Muscle of back (tissue), 11 donors: Measurements from ENCODE around the gene KISS1R. TPM values are rescaled to one million over a fixed set of nuclear protein-coding genes. Genes with fewer than 3 reads are reported as not detected.

ENCODE experiments used
- DNase-seq, 3 donors: peaks; one replicate each; pipeline versions ENCODE4 v3.0.0 to v3.0.0-alpha.2; 2013
- polyA plus RNA-seq, 10 donors: library from polyadenylated mRNA; unstranded; fragments of 120-200 nt; gene quantifications; one replicate each; pipeline ENCODE4 v1.2.1, GENCODE V29; 2013; ENCODE audit not compliant: insufficient read length in 10 of 10

The KISS1R gene
- polyA plus RNA-seq, 10 donors = not detected

- DNase-seq = peak in 1 of 3 donors; percentile 37
Measured at GRCh38 chr19:919199-920050, 2.3 kb downstream of the KISS1R start.

GRCh38 chr19:920051-920864, 3.1 kb downstream of the KISS1R start:
- DNase-seq = peak in 1 of 3 donors; percentile 49

- peak in 1 of 3 donors; percentile 51 for DNase-seq
Measured at GRCh38 chr19:924553-925086, 7.5 kb downstream of the KISS1R start.

GRCh38 chr19:925087-925525, 8.0 kb downstream of the KISS1R start:
- DNase-seq = no peak

- DNase-seq = peak; percentile 85 to 95 (median 90)
Measured at GRCh38 chr19:925526-926322, 8.6 kb downstream of the KISS1R start, which contains the start of gene ARID3A. Gene ARID3A, plus strand, starts transcription at chr19:926035. Its CDS starts 3,494 bp downstream, at chr19:929529.

DNA sequence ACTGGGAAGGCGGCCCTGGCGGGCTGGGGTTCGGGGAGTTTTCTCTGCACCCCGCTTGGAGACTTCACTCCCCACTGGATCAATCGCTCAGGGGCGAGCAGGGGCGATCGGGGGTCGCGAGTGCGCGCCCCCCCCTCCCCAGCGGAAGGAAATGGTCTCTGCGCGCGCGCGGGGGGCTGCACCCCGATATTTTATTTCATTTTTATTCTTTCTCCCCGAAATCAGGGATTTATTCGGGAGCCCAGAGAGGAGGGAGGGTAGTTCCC, 9.1 kb downstream of the KISS1R start:
- peak in 1 of 3 donors; percentile 60 for DNase-seq

GRCh38 chr19:926589-927350, 9.6 kb downstream of the KISS1R start:
- peak in 2 of 3 donors; percentile 60 to 72 for DNase-seq

- no peak for DNase-seq
Measured at GRCh38 chr19:927351-927779, 10.2 kb downstream of the KISS1R start.

- DNase-seq = no peak
Measured at GRCh38 chr19:927780-928401, 10.8 kb downstream of the KISS1R start.

DNA sequence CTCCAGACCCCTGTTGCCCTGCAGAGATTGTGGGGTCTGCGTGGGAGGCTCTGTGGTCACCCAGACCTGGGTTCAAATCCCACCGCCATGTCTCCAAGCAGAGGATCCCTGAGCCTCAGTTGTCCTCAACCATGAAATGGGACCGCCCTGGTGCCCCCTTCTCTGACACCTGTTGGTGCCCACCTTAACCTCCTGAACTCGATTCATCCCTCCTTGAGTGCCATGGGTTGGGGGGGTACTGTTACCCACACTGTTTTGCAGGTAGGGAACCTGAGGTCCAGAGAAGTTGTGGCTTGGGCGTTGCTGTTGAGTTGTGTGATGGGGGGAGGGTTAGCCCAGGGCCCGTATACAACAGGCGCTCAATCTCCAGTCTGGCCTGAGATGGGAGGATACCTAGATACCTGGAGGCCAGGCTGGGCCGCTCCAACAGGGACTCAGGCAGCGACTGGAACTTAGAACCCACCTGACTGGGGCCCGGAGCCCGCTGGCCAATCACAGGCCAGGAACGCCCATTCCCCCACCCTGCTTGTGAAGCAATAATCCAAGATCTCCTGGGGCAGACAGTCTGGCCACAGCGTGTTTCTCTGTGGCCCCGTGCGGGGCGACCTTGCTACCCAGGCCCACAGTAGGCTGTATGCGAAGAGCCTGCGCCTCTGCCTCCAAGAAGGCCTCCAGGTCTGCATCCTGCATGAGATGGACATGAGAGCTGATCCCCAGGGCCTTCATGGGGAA, 11.5 kb downstream of the KISS1R start:
- no peak for DNase-seq

DNA sequence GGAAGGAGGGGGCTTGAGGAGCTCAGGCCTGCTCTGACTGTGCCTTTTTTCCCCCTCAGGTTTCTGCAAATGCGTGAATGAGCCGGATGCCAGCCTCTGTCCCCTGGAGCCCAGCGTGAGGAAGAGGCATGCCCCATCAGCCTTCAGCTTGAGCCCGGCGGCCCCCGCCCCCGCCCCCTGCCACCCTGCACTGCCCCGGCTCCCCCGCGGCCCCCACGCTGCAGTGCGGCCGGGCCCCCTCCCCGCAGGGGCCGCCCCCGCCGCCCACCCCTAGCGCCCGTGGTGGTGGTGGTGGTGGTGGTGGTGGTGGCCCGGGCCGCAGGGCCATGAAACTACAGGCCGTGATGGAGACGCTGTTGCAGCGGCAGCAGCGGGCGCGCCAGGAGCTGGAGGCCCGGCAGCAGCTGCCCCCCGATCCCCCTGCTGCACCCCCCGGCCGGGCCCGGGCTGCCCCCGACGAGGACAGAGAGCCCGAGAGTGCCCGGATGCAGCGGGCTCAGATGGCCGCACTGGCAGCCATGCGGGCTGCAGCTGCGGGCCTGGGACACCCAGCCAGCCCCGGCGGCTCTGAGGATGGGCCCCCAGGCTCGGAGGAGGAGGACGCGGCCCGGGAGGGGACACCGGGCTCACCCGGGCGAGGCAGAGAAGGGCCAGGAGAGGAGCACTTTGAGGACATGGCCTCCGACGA, 12.2 kb downstream of the KISS1R start:
- DNase-seq = no peak

DNA sequence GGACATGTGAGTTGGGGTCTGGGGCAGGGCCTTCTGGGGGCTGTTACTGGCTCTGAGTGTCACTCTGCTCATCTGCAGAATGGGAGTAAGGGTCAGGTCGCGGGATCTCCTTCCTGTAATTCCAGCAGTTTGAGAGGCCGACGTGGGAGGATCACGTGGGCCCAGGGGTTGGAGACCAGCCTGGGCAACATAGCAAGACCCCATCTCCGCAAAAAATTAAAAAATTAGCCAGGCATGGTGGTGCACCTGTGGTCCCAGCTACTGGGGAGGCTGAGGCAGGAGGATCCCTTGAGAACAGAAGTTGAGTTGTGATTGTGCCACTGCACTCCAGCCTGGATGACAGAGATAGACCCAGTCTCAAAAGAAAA, 12.7 kb downstream of the KISS1R start:
- no peak for DNase-seq

DNA sequence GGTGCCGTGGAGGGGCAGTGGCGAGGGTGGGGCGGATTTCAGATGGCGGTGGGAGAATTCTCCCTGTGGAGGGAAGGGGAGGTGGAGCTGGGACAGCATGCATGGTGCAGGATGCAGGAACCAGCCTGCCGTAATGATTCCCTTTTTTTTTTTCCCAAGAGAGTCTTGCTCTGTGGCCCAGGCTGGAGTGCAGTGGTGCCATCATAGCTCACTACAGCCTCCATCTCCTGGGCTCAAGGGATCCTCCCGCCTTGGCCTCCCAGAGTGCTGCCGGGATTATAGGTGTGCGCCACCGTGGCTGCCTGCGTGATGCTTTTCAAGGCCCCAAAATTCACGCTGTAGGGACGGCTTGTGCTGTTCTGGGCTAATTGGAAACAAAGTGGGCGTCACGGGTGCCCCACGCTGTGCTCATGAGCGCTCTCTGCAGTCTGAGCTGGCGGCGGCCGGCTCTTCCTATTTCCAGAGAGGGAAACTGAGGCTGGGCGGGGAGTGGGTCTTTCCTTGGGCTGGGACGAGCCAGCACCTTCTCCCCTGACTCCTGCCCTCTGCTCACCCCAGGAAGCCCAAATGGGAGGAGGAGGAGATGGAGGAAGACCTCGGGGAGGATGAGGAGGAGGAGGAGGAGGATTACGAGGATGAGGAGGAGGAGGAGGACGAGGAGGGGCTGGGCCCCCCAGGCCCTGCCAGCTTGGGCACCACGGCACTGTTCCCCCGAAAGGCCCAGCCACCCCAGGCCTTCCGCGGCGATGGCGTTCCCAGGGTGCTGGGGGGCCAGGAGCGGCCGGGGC, 14.9 kb downstream of the KISS1R start:
- no peak for DNase-seq

DNA sequence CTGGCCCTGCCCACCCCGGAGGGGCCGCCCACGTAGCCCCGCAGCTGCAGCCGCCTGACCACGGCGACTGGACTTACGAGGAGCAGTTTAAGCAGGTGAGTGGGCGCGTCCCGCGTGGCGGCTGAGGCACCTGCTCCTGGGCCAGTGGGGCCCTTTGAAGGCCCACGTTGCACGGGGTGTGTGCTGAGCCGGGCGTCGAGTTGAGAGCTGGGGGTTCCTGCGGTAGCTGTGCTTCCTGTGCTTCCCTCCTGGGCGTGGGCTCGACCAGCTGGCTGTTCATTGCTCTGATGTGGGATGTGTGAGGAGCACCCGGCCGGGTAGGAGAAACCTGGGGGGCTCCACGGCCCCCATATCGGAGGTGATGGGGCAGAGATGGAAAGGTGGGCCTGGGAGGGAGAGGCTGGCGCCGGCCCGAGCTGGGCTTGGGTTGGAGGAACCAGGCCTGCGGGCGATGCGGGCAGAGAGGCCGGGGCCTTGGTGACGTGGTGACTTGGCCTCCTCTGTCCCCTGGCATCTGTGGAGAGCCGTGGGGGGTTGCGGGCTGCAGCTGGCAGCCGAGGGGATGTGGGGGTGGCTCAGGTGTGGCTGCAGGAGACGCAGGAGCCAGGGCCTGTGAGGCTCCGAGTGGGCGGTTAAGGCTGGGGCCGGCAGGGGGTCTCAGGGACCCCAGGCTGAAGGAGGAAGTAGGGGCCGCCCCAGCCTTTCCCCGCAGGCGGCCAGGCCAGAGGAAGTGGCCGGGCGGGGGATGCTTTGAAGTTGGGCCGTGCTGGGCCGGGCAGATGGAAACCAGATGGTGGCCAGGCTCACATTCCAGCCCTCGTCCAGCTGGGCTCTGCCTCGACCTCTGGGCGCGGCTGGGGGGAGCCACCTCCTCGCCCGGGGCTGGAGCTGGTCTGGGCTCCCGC, 15.8 kb downstream of the KISS1R start:
- peak in 2 of 3 donors; percentile 76 to 84 for DNase-seq

GRCh38 chr19:933553-933882, 16.4 kb downstream of the KISS1R start:
- DNase-seq = no peak

- DNase-seq = no peak
Measured at GRCh38 chr19:934197-934840, 17.2 kb downstream of the KISS1R start.
